ENCODE results near the gene CHST5. TPM values are rescaled to one million over a fixed set of nuclear protein-coding genes. Genes with fewer than 3 reads are reported as not detected.

The CHST5 gene
- total RNA-seq, 2 donors from 2014 or later = not detected

- intact Hi-C loops (cut with DNase I) = no loop called here
- DNase-seq (ENCODE audit: low spot score) = peak; percentile 61
Observed at GRCh38 chr16:75486014-75486675, 49.8 kb downstream of the CHST5 start.

GRCh38 chr16:75485230-75486013 is 50.5 kb downstream of the CHST5 start:
- peak; percentile 51 for DNase-seq (ENCODE audit: low spot score)
- intact Hi-C loops (cut with DNase I) = no loop called here

DNA sequence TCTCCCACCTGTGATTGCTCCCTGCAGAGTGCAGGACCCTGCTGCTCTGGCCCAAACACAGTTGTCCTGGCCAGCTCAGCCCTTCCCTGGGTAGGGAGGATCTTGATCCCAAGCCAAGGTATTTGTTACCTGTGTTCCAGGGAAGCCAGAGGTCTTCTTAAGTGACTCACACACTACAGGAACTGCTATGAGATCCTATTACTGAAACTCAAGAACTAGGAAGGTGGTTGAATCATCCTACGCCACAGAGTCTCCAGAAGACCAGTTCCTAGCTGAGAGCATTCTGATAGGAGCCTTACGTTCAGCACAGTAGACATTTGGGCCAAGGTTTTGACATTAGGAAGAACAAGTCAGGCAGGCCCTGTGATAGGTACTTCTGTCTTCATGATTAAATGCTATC is 52.7 kb downstream of the CHST5 start:
- DNase-seq (ENCODE audit: low spot score) = no peak
- intact Hi-C loops (cut with DNase I) = no loop called here

DNA sequence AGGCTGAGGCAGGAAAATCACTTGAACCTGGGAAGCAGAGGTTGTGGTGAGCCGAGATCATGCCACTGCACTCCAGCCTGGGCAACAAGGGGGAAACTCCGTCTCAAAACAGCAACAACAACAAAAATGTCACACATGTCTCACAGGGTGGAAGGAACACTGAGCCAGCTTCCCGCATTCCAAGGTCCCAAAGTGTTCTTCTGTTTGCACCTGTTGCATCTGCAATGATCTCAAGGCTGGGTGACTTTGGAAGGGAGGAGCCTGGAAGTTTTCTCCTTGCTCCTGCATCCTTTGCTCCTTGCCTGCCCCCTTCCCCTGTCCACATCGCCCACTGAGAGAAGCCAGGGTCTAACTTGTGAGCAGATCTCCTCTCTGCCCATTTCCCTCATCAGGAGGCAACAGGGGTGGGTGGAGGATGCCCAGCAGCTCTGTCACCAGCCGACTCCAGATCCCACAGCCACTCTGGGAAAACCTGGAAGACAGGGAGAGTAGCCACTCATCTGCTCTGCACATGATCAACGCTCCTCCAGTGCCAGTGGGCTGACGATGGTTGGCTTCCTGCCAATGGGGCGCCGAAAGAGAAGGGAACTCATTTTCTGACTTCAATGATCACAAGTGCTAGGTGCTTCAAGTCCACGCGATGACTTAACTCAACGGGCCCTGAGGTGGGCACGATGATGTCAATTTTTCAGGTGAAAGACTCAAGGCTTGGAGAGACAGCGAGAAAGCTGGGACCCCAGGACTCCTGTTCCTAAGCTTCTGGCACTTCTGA is 53.3 kb downstream of the CHST5 start:
- DNase-seq (ENCODE audit: low spot score) = peak; percentile 47
- intact Hi-C loops (cut with DNase I) = no loop called here

DNA sequence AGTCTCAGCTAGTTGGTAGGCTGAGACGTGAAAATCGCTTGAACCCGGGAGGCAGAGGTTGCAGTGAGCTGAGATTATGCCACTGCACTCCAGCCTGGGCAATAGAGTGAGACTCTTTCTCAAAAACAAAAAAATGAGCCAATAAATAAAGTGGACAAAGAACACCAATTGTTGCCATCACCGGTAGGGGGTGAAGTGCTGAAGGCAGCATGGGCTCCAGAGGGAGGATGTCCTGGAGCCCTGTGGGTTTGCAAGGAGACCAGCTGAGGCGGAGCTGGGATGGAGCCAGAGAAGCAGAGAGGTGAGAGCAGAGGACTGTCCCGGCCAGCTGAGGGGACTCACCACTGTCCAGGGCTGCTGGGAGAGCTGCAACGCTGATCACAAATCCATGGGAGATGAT is 54.4 kb downstream of the CHST5 start:
- peak; percentile 70 for DNase-seq (ENCODE audit: low spot score)
- intact Hi-C loops (cut with DNase I) = no loop called here

DNA sequence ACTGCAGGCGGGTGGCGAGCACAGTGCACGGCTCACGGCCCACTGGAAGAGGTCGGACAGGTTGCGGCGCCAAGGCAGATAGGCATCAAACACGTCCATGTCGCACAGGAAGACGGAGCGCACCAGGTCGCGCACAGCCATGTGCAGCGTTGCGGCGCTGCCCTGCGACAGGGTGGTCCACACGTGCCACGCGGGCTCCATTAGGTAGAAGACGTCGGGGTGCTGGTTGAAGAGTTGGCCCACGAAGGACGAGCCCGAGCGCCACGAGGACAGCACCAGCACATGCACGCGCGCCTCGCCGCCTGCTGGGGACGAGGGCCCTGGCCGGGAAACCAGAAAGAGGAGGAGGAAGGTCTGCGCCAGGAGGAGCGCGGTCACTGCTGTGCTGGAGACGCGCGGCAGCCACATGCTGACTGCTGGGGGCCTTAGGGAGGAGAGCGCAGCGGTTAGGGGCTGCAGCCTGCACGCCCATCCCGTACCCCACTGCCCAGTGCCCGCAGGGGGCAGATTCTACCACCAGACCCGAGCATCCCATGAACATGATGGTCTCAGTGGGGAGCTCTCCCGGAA is 56.4 kb downstream of the CHST5 start:
- DNase-seq (ENCODE audit: low spot score) = peak; percentile 74
- intact Hi-C loops (cut with DNase I) = loop anchor here in 1 of 2 donors (10.0 kb wide), 1 partner anchor 285 kb away; no protein-coding TSS in a partner anchor

Other genes with a start within 250 kb of the CHST5 start
- gene CFDP1, start 102.6 kb downstream of the CHST5 start, total RNA-seq = 10 to 100 TPM; 45.3 to 54.4 TPM
- 10 to 100 TPM; 14.3 to 16.9 TPM for gene TMEM170A, start 71.4 kb downstream of the CHST5 start, total RNA-seq
- gene CHST6, start 40.7 kb downstream of the CHST5 start, total RNA-seq = 1 to 10 TPM in 1 of 2 donors, under 1 TPM in 1; 0.86 to 1.6 TPM
- gene TMEM231, start 20.1 kb upstream of the CHST5 start, total RNA-seq = 1 to 10 TPM; 6.8 to 9.4 TPM
- 10 to 100 TPM; 94.3 to 96.0 TPM for gene GABARAPL2, start 30.3 kb upstream of the CHST5 start, total RNA-seq
- 10 to 100 TPM; 26.0 to 29.1 TPM for gene ADAT1, start 87.2 kb upstream of the CHST5 start, total RNA-seq
- gene KARS1, start 111.6 kb upstream of the CHST5 start, total RNA-seq = 10 to 100 TPM; 67.6 to 75.0 TPM
- gene TERF2IP, start 111.7 kb upstream of the CHST5 start, total RNA-seq = 10 to 100 TPM; 48.4 to 49.7 TPM
- gene CPHXL2, start 140.9 kb upstream of the CHST5 start, total RNA-seq = not detected
- gene DUXB, start 165.4 kb upstream of the CHST5 start, total RNA-seq = not detected
- not detected for gene CPHXL, start 190.4 kb upstream of the CHST5 start, total RNA-seq